Nephron (organoid): Measurements from ENCODE around the gene DNAJB1.
"Not testable (repeated sequence)": the region's sequence is repeated elsewhere in the genome, so short reads cannot be mapped to it uniquely, and the experiment has no call there.

Experiments used
- H3K27ac Mint-ChIP-seq, 3 experiments: 2 replicates each; pipeline ENCODE4 v1.8.0; 2020; ENCODE audit warnings: mixed read lengths in 3 of 3, mild to moderate bottlenecking in 2 of 3, moderate library complexity in 1 of 3
- H3K27me3 Mint-ChIP-seq: 2 replicates; pipeline ENCODE4 v1.8.0; 2021; ENCODE audit warnings: low read depth, mild to moderate bottlenecking, moderate library complexity, mixed read lengths
- H3K36me3 Mint-ChIP-seq: 2 replicates; pipeline ENCODE4 v1.8.0; 2020; ENCODE audit warnings: low read depth, mixed read lengths
- H3K4me1 Mint-ChIP-seq: 2 replicates; pipeline ENCODE4 v1.8.0; 2020; ENCODE audit warnings: mixed read lengths
- H3K4me3 Mint-ChIP-seq, 3 experiments: 2 replicates each; pipeline ENCODE4 v1.8.0; 2020; ENCODE audit warnings: mild to moderate bottlenecking in 3 of 3, mixed read lengths in 3 of 3, moderate library complexity in 2 of 3
- H3K9me3 Mint-ChIP-seq: 2 replicates; pipeline ENCODE4 v1.8.0; 2020; ENCODE audit warnings: mixed read lengths
- CTCF ChIP-seq, 3 experiments: fragments of 200-600 bp; sonication (generic); IDR thresholded peaks; one replicate each; pipeline ENCODE4 v1.5.0; 2021; ENCODE audit warnings: antibody characterized with exemption in 3 of 3; ENCODE audit not compliant: unreplicated experiment in 3 of 3

DNAJB1 gene

GRCh38 chr19:14554382-14554812 lies 36.2 kb upstream of the DNAJB1 start:
- Mint-ChIP-seq H3K27me3 (no peaks in the 10 kb centered on the region), H3K27ac (peak overlapping the region; percentile 24 to 81 (median 79)), H3K36me3 (peaks cover 5% of the 10 kb centered on the region), H3K4me1 (peaks cover 37% of the 10 kb centered on the region), H3K9me3 (no peaks in the 10 kb centered on the region), H3K4me3 (no peak overlapping the region)
- TF ChIP-seq CTCF (IDR thresholded peaks at IDR 0.05; ENCODE audit: unreplicated experiment in 3 of 3) = no peak

- H3K36me3 Mint-ChIP-seq = peaks cover 5% of the 10 kb centered on the region
- peak overlapping the region; percentile 24 to 80 (median 56) for H3K27ac Mint-ChIP-seq
- H3K4me1 Mint-ChIP-seq = peaks cover 33% of the 10 kb centered on the region
- H3K9me3 Mint-ChIP-seq = no peaks in the 10 kb centered on the region
- TF ChIP-seq CTCF (IDR thresholded peaks at IDR 0.05; ENCODE audit: unreplicated experiment in 3 of 3) = no peak
- no peak overlapping the region for H3K4me3 Mint-ChIP-seq
- no peaks in the 10 kb centered on the region for H3K27me3 Mint-ChIP-seq
Measured at GRCh38 chr19:14553939-14554243, 35.7 kb upstream of the DNAJB1 start.

- peak overlapping the region in 1 of 3 experiments; percentile 42 for H3K27ac Mint-ChIP-seq
- H3K4me3 Mint-ChIP-seq = no peak overlapping the region
- H3K9me3 Mint-ChIP-seq = no peaks in the 10 kb centered on the region
- H3K4me1 Mint-ChIP-seq = peaks cover 33% of the 10 kb centered on the region
- TF ChIP-seq CTCF (IDR thresholded peaks at IDR 0.05; ENCODE audit: unreplicated experiment in 3 of 3) = no peak
- peaks cover 6% of the 10 kb centered on the region for H3K36me3 Mint-ChIP-seq
- H3K27me3 Mint-ChIP-seq = no peaks in the 10 kb centered on the region
Measured at GRCh38 chr19:14553042-14553938, 35.1 kb upstream of the DNAJB1 start.

- not testable (repeated sequence) for H3K27me3 Mint-ChIP-seq, H3K36me3 Mint-ChIP-seq
- H3K4me1 Mint-ChIP-seq = peaks cover 34% of the 10 kb centered on the region
Measured at GRCh38 chr19:14552006-14552360, 33.8 kb upstream of the DNAJB1 start.

GRCh38 chr19:14551134-14552005 lies 33.2 kb upstream of the DNAJB1 start:
- H3K27ac Mint-ChIP-seq = peak overlapping the region; percentile 40 to 88 (median 72)
- peaks cover 33% of the 10 kb centered on the region for H3K4me1 Mint-ChIP-seq
- not testable (repeated sequence) for H3K27me3 Mint-ChIP-seq, H3K36me3 Mint-ChIP-seq, H3K9me3 Mint-ChIP-seq
- peak overlapping the region in 2 of 3 experiments; percentile 23 to 41 for H3K4me3 Mint-ChIP-seq
- TF ChIP-seq CTCF (IDR thresholded peaks at IDR 0.05; ENCODE audit: unreplicated experiment in 3 of 3) = peak in 2 of 3 experiments; percentile 13 to 40

More at GRCh38 chr19:14552006-14552360, 33.8 kb upstream of the DNAJB1 start:
- H3K4me3 Mint-ChIP-seq = peak overlapping the region in 1 of 3 experiments; percentile 41
- not testable (repeated sequence) for H3K9me3 Mint-ChIP-seq
- H3K27ac Mint-ChIP-seq = peak overlapping the region in 2 of 3 experiments; percentile 27 to 88

GRCh38 chr19:14550201-14550754 lies 32.1 kb upstream of the DNAJB1 start:
- Mint-ChIP-seq H3K27ac (peak overlapping the region; percentile 40 to 79 (median 49)), H3K9me3 (no peaks in the 10 kb centered on the region), H3K27me3 (no peaks in the 10 kb centered on the region), H3K36me3 (peaks cover 8% of the 10 kb centered on the region), H3K4me1 (peaks cover 33% of the 10 kb centered on the region), H3K4me3 (no peak overlapping the region)
- TF ChIP-seq CTCF (IDR thresholded peaks at IDR 0.05; ENCODE audit: unreplicated experiment in 3 of 3) = no peak
